Activated naive CD4-positive, alpha-beta T cell treated with anti-CD3 and anti-CD28 coated beads for 36 hours (primary cell): Measurements from ENCODE around the gene ANOS1. TPM values are rescaled to one million over a fixed set of nuclear protein-coding genes. Genes with fewer than 3 reads are reported as not detected.

Source experiments
- total RNA-seq, 2 experiments: library from RNA; stranded (reverse); gene quantifications; one replicate each; pipeline ENCODE4 v1.2.3, GENCODE V29; 2021

ANOS1 gene
- total RNA-seq, 2 experiments from 2014 or later: not detected

Other genes with a start within 250 kb of the ANOS1 start
- not detected for gene FAM9A, start 69.2 kb upstream of the ANOS1 start, total RNA-seq